ENCODE data around the gene CD93.

GRCh38 chr20:23118144-23118543, 32.0 kb upstream of the CD93 start:
- no peak for TF ChIP-seq CTCF (conservative IDR thresholded peaks at IDR 0.05; ENCODE audit: low read length)
- TF ChIP-seq EZH2phosphoT487 (IDR thresholded peaks at IDR 0.05; ENCODE audit: borderline replicate concordance), result no peak

Measured in Loucy (cell line).